UCSD-AML1 (cell line): ENCODE data around the gene HAND1.

Source experiments
- DNase-seq: peaks from one replicate; lab custom pipeline; 2025; ENCODE audit not compliant: unreplicated experiment; lab: John Stamatoyannopoulos, UW

HAND1 gene

GRCh38 chr5:154506049-154506715 is 28.2 kb upstream of the HAND1 start:
- DNase-seq = no peak

- no peak for DNase-seq
These were observed 27.5 kb upstream of the HAND1 start for GRCh38 chr5:154505567-154505966.

DNA sequence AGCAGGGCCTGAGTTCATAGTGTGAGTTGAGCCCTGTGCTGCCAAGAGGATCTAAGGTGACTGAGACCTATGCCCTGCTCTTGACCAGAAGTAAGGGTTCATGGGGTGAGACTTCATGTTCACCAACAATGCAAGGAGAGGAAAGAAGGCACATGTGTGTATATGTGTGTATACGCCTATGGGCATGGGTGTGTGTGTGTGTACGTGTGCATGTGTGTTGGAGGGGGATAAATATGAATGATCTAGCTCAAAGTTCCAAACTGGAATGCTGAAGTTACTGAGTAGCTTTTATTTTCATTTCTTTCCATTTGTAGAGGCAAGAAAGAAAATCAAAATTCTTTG is 25.6 kb upstream of the HAND1 start:
- no peak for DNase-seq

- no peak for DNase-seq
These were observed 24.2 kb upstream of the HAND1 start for GRCh38 chr5:154502180-154502579.

GRCh38 chr5:154501566-154501965 is 23.5 kb upstream of the HAND1 start:
- no peak for DNase-seq

DNA sequence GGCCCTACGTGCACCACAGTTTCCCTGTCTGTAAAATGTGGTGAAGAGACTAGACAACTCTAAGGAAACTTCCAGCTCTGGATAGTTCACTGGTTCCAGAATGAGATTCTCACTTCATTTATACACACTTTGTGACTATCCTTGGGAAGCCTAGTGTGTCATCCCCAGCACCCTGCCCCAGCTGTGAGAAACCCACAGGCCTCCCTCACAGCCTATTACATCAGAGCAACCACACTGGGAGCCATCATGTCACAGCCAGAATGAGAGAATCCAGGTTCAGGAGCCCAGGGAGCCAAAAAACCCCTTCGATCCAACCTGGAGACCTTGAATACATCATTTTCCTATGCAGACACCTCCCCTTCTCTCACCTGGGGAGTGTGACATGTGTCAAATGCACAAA is 21.0 kb upstream of the HAND1 start:
- DNase-seq = no peak

GRCh38 chr5:154498591-154498990 is 20.6 kb upstream of the HAND1 start:
- no peak for DNase-seq

GRCh38 chr5:154494036-154494435 is 16.0 kb upstream of the HAND1 start:
- no peak for DNase-seq

DNA sequence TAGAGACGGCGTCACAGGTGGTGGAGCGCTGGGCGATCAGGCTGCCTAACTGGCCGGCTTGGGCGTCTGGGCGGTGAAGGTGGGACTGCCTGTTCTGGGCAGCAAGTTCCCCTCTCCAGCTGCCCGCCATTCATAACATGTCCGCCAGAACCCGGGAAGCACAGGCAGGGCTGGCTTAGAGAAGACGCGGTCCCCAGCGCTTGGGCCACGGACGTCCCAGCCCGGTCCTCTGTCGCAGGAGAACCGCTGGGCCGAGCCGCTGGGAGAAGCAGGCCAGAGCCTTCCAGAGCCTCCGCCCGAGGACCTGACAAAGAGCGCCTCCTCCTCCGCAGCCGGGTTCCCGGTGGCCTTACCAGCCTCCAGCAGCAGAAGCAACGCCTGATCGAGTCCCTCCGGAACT is 15.2 kb upstream of the HAND1 start:
- DNase-seq = no peak

GRCh38 chr5:154491941-154492340 is 13.9 kb upstream of the HAND1 start:
- no peak for DNase-seq

GRCh38 chr5:154487541-154487940 is 9.5 kb upstream of the HAND1 start:
- DNase-seq = no peak

DNA sequence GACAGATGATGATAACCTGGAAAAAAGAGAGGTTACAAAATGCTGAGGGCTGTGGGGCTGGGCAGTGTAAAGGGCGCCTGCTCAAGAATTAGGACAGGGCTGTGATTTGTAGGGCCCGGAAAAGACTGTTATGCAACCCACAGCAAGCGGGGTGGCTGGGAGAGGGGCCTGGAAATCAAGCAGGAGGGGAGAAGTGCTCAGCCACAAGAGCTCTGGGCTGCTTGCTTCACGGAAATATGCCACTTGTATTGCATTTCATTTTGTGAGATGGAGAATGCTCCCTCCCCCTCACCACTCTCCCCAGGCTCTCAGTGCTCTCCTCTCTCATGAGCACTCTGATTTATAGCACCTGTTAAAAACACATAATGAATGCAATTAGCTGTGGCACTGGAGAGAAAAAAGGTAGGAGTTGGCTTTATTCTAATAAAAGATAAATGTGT is 8.4 kb upstream of the HAND1 start:
- DNase-seq = no peak

DNA sequence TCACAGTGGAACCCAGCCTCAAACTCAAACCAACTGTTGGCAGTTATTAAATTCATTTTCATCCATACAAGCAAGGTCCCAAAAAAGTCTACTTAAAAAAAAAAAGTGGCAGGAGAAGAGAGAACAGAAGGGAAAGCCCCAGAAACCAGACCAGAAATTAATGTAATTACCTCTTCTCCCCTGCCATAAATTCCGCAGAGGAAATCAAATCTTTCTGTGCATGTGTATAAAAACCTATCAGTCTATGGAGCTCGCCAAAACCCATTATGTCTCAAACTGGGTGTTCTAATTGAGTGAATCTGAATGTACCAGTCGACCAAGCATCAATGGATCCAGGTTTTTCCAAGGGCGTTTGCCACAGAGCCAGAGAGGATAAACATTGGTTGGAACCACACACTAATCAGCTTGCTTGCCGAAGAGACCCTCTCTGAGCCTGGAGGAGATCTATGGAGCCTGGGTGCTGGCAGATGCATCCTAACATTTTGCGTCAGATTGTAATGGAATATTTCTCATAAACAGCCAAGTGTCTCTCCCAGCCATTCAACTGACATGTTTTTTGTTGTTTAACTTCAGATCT is 7.9 kb upstream of the HAND1 start:
- DNase-seq = no peak

DNA sequence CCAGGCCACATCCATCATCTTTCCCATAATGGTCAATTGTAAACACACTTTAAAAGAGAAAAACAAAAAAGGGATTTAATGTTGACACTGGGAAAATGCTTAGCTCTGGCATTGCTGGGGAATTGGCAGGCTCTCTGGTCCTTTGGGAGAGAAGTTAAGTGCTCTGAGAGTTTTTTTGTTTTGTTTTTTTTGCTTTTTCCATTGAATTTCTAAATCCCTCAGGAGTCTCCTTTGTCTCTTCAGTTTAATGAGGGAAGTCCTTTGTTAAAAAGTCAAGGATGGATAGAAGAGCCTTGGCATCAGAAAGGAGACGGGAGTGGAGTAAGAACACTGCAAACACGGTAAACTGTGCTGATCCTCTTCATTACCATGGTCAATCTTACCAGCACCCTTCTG is 7.1 kb upstream of the HAND1 start:
- DNase-seq = no peak

DNA sequence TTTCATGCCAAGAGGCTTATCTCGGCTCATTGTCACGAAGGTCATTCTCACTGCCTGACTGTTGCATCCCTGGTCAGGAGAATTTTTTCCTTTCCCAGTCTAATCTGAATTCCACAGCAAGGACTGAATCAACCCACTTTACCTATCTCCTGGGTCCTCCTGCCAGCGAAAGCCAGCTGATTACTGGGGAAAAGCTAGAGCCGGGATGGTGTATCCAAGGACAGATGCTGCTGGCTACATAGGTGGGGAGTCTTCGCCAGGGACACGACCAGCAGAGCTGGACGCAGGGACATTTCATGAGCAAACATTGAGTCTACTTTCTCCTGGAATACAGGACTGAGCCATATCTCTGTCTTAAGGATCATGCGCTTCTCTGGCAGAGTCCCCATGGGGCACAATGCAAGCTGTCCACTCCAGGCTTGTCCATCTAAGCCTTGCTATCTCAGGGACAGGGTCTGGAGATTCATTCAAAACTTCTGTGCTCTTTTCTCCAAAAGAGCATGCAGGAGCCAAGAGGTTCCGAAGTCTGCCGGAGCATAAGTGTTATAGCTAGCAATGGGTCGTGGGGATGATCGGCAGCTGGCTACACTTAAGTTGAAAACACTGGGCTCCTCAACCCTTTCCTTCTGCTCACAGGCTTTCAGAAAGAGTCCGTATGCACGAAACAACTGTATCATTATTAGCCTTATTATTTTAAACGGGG is 6.5 kb upstream of the HAND1 start:
- DNase-seq = no peak

GRCh38 chr5:154483654-154484392 is 5.8 kb upstream of the HAND1 start:
- no peak for DNase-seq

GRCh38 chr5:154482528-154483449 is 4.8 kb upstream of the HAND1 start:
- no peak for DNase-seq

DNA sequence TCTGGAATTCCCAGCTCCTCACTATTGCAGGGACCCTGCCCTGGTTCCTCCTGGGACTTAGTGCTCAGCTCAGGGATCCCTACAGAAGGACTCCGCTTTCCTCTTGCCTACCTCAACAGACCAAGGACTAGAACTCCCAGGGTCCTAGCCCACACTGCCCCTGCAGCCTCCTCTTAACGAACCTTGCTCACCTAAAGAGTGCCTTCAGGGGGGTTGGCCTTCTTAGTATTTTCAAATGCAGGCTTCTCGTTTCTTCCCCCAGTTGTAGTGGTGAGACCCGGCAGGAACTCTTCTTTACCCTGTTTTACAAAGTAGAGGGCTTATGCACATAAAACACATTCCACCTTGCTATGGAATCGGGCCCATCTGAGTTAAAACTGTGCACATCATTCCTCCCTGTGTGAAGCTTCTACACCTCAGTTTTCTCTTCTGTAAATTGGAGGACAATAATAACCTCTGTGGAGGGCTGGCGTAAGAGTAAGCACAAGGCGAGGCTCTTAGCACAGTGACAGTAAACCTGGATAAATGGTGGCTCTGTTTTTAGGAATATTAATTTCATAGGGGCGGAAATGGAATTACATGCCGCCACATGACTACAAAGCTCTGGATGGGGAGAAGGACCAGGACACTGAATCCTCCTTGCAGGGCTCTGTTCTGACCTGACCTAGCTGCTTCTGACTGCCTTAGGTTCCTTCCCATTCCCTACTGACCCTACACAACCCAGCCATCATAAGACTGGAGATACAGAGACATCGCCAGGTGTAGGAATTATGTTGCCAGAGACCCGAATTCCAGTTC is 3.8 kb upstream of the HAND1 start:
- DNase-seq = no peak

- DNase-seq = no peak
These were observed 2.8 kb upstream of the HAND1 start for GRCh38 chr5:154480847-154481246.
